Measurements from ENCODE around the gene ARHGAP22. TPM values are rescaled to one million over a fixed set of nuclear protein-coding genes. Genes with fewer than 3 reads are reported as not detected.

The ARHGAP22 gene
- total RNA-seq, 1 experiment from 2014 or later: 9.9 TPM

- POLR2A ChIA-PET: no interaction called here
Observed at GRCh38 chr10:48456808-48457761, 147.8 kb downstream of the ARHGAP22 start.

More at GRCh38 chr10:48456808-48457761, 147.8 kb downstream of the ARHGAP22 start:
- Histone ChIP-seq H3K27me3 (ENCODE audit: insufficient read depth, low read length) (no peaks in the 10 kb centered on the region), H3K4me3 (replicated peaks in 1 of 2; ENCODE audit: low read depth in 1 of 2, low read length in 2 of 2) (no peak overlapping the region), H3K4me1 (ENCODE audit: control insufficient read depth in 1 of 2, insufficient read depth in 2 of 2, low read length in 2 of 2) (no peaks in the 10 kb centered on the region), H3K79me2 (ENCODE audit: insufficient read depth, low read length) (no peaks in the 10 kb centered on the region), H3K9ac (ENCODE audit: low read length) (no peak overlapping the region), H2AFZ (ENCODE audit: low read depth, low read length, poor library complexity, severe bottlenecking) (no peak overlapping the region), H3K4me2 (ENCODE audit: low read length) (no peak overlapping the region), H3K9me2 (ENCODE audit: insufficient read depth) (no peaks in the 10 kb centered on the region), H3K27ac (ENCODE audit: low read depth, low read length) (no peak overlapping the region), H3K36me3 (ENCODE audit: control insufficient read depth in 1 of 2, insufficient read depth in 2 of 2, low read length in 2 of 2) (no peaks in the 10 kb centered on the region), H3K9me3 (ENCODE audit: control insufficient read depth in 1 of 2, insufficient read depth in 1 of 2, low read depth in 1 of 2, low read length in 2 of 2) (no peaks in the 10 kb centered on the region), H4K20me1 (ENCODE audit: insufficient read depth) (no peaks in the 10 kb centered on the region)
- no peak for TF ChIP-seq JUND (IDR thresholded peaks at IDR 0.05)
- TF ChIP-seq CEBPB (IDR thresholded peaks at IDR 0.05; ENCODE audit: low read depth): no peak
- TF ChIP-seq CTCF (IDR thresholded peaks at IDR 0.05 in 2 of 3, conservative IDR thresholded peaks at IDR 0.05 in 1 of 3; ENCODE audit: borderline replicate concordance in 1 of 3, insufficient read depth in 1 of 3, low read depth in 2 of 3, low read length in 2 of 3): no peak
- TF ChIP-seq RAD21 (IDR thresholded peaks at IDR 0.05; ENCODE audit: low read depth): no peak
- TF ChIP-seq CBX3 (IDR thresholded peaks at IDR 0.05; ENCODE audit: low read depth): no peak
- no peak for TF ChIP-seq SP1 (IDR thresholded peaks at IDR 0.05; ENCODE audit: low read depth)
- TF ChIP-seq TCF7L2 (IDR thresholded peaks at IDR 0.05; ENCODE audit: borderline replicate concordance, extremely low read depth, insufficient read depth, insufficient read length): no peak
- TF ChIP-seq FOSL1 (IDR thresholded peaks at IDR 0.05; ENCODE audit: low read depth): no peak
- no peak for TF ChIP-seq REST (IDR thresholded peaks at IDR 0.05; ENCODE audit: low read depth)
- TF ChIP-seq POLR2A (IDR thresholded peaks at IDR 0.05; ENCODE audit: borderline replicate concordance, extremely low read depth, insufficient read depth, insufficient read length): no peak
- RAD21 ChIA-PET (ENCODE audit: low non-redundant PET in 1 of 2, low total read pairs in 2 of 2, uncharacterized antibody in 2 of 2, unreplicated experiment in 2 of 2): no interaction called here
- CTCF ChIA-PET: no interaction called here
- DNase-seq (ENCODE audit: low read depth, low spot score) (no peak), ATAC-seq (no peak)
- intact Hi-C loops (cut with micrococcal nuclease): no loop called here
- BruUV-seq (replicated peaks): no TSS peak

Data from HCT116 (cell line).